Measurements from ENCODE around the gene MAST4. TPM values are rescaled to one million over a fixed set of nuclear protein-coding genes. Genes with fewer than 3 reads are reported as not detected.

The MAST4 gene
- total RNA-seq, 1 donor: 12.7 TPM

DNA sequence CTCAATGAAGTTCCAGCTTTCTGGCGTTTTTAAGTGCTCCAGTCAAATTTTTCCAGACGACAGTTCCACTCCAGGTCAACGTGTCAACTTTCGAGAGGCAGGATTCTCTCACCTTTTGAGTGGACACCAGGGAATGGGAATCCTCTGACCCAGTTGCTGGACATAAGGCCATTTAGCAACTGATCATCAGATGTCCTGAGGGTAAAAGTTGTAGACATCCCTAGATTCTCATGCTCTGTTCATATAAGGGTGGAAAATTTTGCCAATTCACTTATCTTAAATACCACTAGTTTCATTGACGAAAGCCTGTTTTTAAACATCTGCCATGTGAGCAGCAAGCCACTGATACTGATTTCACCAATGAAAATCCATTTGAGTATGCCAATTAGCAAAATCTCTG lies 275.5 kb downstream of the MAST4 start:
- H3K4me3 ChIP-seq (ENCODE audit: insufficient read depth, low read length): no peak overlapping the region
- H2AFZ ChIP-seq (ENCODE audit: low read length): no peak overlapping the region
- no peak for TF ChIP-seq CTCF (IDR thresholded peaks at IDR 0.05; ENCODE audit: extremely low read depth, low read depth, low read length)
- no peaks in the 10 kb centered on the region for H3K79me2 ChIP-seq (ENCODE audit: insufficient read depth, low read length)
- H3K27me3 ChIP-seq (ENCODE audit: insufficient read depth, low read length): peaks cover 3% of the 10 kb centered on the region
- H3K4me1 ChIP-seq (ENCODE audit: insufficient read depth, low read length): no peaks in the 10 kb centered on the region
- no peaks in the 10 kb centered on the region for H3K9me3 ChIP-seq (ENCODE audit: low read depth, low read length)
- H4K20me1 ChIP-seq (ENCODE audit: insufficient read depth, low read length): no peaks in the 10 kb centered on the region
- no peaks in the 10 kb centered on the region for H3K36me3 ChIP-seq (ENCODE audit: insufficient read depth, low read length)
- H3K27ac ChIP-seq (ENCODE audit: low read depth, low read length): no peak overlapping the region
- DNase-seq (ENCODE audit: insufficient read length, low spot score, missing footprints): no peak
- no peak overlapping the region for H3K4me2 ChIP-seq (ENCODE audit: insufficient read depth, low read length)

DNA sequence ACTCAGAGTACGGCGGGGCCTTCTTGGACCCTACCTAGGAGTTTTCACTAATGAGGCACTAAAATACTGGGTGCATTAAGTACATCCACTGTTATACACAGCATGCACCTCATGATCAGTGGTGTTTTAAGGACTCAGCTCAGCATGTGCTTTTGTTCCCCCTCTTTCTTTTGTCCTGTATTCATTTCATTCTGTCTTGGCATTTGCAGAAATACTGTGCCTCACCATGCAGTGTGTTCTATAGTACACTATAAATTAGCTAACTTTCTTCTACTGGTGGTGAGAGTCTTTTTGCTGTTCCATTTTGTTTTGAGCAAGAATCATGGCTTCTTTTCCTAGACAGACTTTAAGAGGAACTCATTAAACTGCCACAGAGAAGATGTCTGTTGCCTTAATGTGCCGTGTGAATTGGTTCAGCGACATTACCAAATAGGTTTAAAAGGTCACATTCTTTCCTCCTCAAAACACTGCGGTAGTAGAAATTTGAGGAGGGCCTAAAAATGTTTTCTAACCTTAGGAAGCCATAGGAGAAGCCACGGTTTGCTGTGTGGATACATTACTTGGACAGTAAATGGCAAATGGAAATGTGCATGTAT lies 276.6 kb downstream of the MAST4 start:
- TF ChIP-seq CTCF (IDR thresholded peaks at IDR 0.05; ENCODE audit: extremely low read depth, low read depth, low read length): no peak
- Histone ChIP-seq H2AFZ (ENCODE audit: low read length) (no peak overlapping the region), H3K9me3 (ENCODE audit: low read depth, low read length) (no peaks in the 10 kb centered on the region), H3K4me1 (ENCODE audit: insufficient read depth, low read length) (no peaks in the 10 kb centered on the region), H3K4me3 (ENCODE audit: insufficient read depth, low read length) (no peak overlapping the region), H3K79me2 (ENCODE audit: insufficient read depth, low read length) (no peaks in the 10 kb centered on the region), H3K4me2 (ENCODE audit: insufficient read depth, low read length) (no peak overlapping the region), H3K27me3 (ENCODE audit: insufficient read depth, low read length) (peaks cover 3% of the 10 kb centered on the region), H4K20me1 (ENCODE audit: insufficient read depth, low read length) (no peaks in the 10 kb centered on the region), H3K36me3 (ENCODE audit: insufficient read depth, low read length) (no peaks in the 10 kb centered on the region), H3K27ac (ENCODE audit: low read depth, low read length) (no peak overlapping the region)
- DNase-seq (ENCODE audit: insufficient read length, low spot score, missing footprints): no peak

- Histone ChIP-seq H3K4me2 (ENCODE audit: insufficient read depth, low read length) (no peak overlapping the region), H3K4me3 (ENCODE audit: insufficient read depth, low read length) (no peak overlapping the region), H3K4me1 (ENCODE audit: insufficient read depth, low read length) (no peaks in the 10 kb centered on the region), H4K20me1 (ENCODE audit: insufficient read depth, low read length) (no peaks in the 10 kb centered on the region), H3K79me2 (ENCODE audit: insufficient read depth, low read length) (no peaks in the 10 kb centered on the region), H3K36me3 (ENCODE audit: insufficient read depth, low read length) (no peaks in the 10 kb centered on the region), H3K27me3 (ENCODE audit: insufficient read depth, low read length) (peaks cover 3% of the 10 kb centered on the region), H3K27ac (ENCODE audit: low read depth, low read length) (no peak overlapping the region), H2AFZ (ENCODE audit: low read length) (no peak overlapping the region), H3K9me3 (ENCODE audit: low read depth, low read length) (no peaks in the 10 kb centered on the region)
- no peak for DNase-seq (ENCODE audit: insufficient read length, low spot score, missing footprints)
- TF ChIP-seq CTCF (IDR thresholded peaks at IDR 0.05; ENCODE audit: extremely low read depth, low read depth, low read length): no peak
Observed at GRCh38 chr5:66874004-66874403, 277.8 kb downstream of the MAST4 start.

GRCh38 chr5:66875315-66875714 lies 279.1 kb downstream of the MAST4 start:
- Histone ChIP-seq H2AFZ (ENCODE audit: low read length) (no peak overlapping the region), H4K20me1 (ENCODE audit: insufficient read depth, low read length) (no peaks in the 10 kb centered on the region), H3K4me1 (ENCODE audit: insufficient read depth, low read length) (no peaks in the 10 kb centered on the region), H3K36me3 (ENCODE audit: insufficient read depth, low read length) (no peaks in the 10 kb centered on the region), H3K27me3 (ENCODE audit: insufficient read depth, low read length) (no peaks in the 10 kb centered on the region), H3K9me3 (ENCODE audit: low read depth, low read length) (no peaks in the 10 kb centered on the region), H3K27ac (ENCODE audit: low read depth, low read length) (no peak overlapping the region), H3K4me3 (ENCODE audit: insufficient read depth, low read length) (no peak overlapping the region), H3K79me2 (ENCODE audit: insufficient read depth, low read length) (no peaks in the 10 kb centered on the region), H3K4me2 (ENCODE audit: insufficient read depth, low read length) (no peak overlapping the region)
- DNase-seq (ENCODE audit: insufficient read length, low spot score, missing footprints): peak; percentile 1
- no peak for TF ChIP-seq CTCF (IDR thresholded peaks at IDR 0.05; ENCODE audit: extremely low read depth, low read depth, low read length)
